GM10266 (cell line): Measurements from ENCODE around the gene ZCCHC7.
"Not testable (repeated sequence)": the region's sequence is repeated elsewhere in the genome, so short reads cannot be mapped to it uniquely, and the experiment has no call there.

ENCODE experiments used
- DNase-seq: peaks from one replicate; pipeline ENCODE4 v3.0.0; 2012; ENCODE audit errors: extremely low spot score
- TF ChIP-seq, protein P1 (sequence below): IDR thresholded peaks from 2 replicates; pipeline ENCODE4 v1.5.1; 2012; ENCODE audit warnings: mild to moderate bottlenecking, low read depth; ENCODE audit not compliant: control insufficient read depth, insufficient read depth; ENCODE audit errors: missing control alignments

ZCCHC7 gene

GRCh38 chr9:37105234-37105633 is 15.1 kb upstream of the ZCCHC7 start:
- TF ChIP-seq, protein P1, sequence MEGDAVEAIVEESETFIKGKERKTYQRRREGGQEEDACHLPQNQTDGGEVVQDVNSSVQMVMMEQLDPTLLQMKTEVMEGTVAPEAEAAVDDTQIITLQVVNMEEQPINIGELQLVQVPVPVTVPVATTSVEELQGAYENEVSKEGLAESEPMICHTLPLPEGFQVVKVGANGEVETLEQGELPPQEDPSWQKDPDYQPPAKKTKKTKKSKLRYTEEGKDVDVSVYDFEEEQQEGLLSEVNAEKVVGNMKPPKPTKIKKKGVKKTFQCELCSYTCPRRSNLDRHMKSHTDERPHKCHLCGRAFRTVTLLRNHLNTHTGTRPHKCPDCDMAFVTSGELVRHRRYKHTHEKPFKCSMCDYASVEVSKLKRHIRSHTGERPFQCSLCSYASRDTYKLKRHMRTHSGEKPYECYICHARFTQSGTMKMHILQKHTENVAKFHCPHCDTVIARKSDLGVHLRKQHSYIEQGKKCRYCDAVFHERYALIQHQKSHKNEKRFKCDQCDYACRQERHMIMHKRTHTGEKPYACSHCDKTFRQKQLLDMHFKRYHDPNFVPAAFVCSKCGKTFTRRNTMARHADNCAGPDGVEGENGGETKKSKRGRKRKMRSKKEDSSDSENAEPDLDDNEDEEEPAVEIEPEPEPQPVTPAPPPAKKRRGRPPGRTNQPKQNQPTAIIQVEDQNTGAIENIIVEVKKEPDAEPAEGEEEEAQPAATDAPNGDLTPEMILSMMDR = no peak
- DNase-seq = no peak

DNA sequence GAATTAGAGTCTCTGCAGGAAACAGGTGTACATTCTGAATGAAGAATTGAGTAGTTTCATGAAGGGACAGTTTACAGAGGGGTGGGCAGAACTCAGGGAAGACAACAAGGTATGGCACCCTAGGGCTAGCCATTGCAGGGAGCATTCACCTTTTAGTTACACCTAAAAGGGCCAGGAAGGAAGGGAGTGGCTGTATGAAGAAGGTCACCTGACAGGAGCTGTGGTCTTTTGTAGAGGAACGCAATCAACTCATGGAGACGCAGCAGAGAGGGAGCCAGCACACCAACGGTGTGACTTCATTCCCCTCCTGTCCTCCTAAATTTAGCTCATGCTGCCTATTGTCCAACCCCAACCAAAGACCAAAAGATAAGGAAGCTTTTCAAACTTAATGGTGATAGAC is 12.7 kb upstream of the ZCCHC7 start:
- DNase-seq = no peak
- TF ChIP-seq, protein P1 = no peak

DNA sequence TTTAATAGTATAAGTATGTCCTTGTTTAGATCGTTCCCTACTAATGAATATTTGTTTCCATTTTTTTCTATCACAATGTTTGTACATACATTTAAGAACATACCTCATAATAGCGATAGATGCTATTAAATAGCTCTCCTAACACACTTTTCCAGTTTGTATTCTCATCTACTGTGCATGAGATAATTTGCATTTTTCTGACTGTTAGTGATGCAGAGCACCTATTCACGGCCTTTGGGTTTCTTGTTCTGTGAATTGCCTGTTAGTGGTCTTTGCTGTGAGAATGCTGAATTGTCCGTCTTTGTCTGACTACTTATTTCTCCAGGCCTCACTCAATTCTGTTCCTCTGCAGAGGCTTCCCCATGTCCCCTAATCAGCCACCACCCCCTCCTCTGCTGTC is 5.9 kb upstream of the ZCCHC7 start:
- not testable (repeated sequence) for DNase-seq

- TF ChIP-seq, protein P1 = no peak
- DNase-seq = no peak
These were observed 2.4 kb upstream of the ZCCHC7 start for GRCh38 chr9:37117956-37118355.

DNA sequence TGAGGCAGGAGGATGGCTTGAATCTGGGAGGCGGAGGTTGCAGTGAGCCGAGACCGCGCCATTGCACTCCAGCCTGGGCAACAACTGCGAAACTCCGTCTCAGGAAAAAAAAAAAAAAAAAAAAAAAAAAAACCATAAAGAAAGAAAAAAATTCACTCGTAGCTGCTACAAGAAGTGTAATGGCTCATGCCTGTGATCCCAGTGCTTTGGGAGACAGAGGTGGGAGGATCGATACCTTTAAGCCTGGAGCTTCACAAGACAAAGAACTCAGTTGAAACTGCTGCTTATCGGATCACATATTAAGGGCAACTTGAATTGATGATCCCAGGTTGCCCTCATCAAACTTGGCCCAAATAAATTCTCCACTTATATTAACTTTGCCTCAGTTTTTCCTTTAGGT is 1.0 kb upstream of the ZCCHC7 start:
- TF ChIP-seq, protein P1 = no peak

GRCh38 chr9:37120843-37121335 is 515 bp downstream of the ZCCHC7 start:
- not testable (repeated sequence) for DNase-seq

More for the DNA sequence above, 1.0 kb upstream of the ZCCHC7 start:
- DNase-seq = no peak

DNA sequence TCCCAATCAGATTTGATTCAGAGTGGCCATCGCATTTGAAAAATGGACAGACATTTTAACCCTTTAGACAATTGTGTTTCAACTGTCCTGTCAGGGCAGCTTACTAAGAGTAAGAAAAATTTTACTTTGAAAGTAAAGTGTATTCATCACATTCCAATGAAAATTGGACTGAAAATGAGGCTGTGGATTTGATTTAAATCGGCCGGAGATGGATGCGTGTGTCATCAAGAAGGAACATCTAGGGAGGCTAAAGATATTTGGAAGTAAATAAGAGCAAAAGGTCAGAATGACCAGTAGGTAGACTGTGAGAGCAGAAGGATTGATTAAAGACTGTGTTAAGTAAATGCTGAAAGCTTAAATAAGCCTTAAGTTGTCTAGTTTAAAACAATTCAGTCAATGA is 1.5 kb downstream of the ZCCHC7 start:
- TF ChIP-seq, protein P1 = no peak
- no peak for DNase-seq

DNA sequence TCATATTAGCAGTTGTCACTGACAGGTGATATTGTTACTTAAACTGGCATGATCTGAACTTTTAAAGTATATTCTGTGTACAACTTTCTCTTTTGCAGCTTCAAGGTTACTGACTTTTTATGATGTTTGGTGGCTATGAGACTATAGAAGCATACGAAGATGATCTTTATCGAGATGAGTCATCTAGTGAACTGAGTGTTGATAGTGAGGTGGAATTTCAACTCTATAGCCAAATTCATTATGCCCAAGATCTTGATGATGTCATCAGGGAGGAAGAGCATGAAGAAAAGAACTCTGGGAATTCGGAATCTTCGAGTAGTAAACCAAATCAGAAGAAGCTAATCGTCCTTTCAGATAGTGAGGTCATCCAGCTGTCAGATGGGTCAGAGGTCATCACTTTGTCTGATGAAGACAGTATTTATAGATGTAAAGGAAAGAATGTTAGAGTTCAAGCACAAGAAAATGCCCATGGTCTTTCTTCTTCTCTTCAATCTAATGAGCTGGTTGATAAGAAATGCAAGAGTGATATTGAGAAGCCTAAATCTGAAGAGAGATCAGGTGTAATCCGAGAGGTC is 5.9 kb downstream of the ZCCHC7 start:
- TF ChIP-seq, protein P1 = no peak
- DNase-seq = no peak

DNA sequence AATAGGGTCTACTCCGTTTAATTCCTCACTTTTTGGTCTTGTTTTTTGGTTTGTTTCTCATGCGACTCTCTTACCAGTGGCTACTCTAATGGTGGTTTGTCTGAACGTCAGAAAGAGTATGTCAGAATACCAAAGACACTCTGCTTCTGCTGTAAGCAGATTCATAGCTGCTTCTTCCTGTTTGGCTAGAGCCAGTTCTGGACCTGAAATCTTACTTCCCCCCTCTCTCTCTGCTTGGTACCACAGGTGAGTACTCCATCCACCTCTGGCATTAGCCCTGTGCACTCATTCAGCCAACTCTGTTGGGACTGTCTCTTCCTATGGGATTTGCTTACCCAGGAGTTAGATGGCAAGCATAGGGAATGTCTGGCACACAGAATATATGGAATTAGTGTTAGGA is 6.6 kb downstream of the ZCCHC7 start:
- no peak for DNase-seq
- TF ChIP-seq, protein P1 = no peak
